ENCODE results near the gene DYRK1A. TPM values are rescaled to one million over a fixed set of nuclear protein-coding genes. Genes with fewer than 3 reads are reported as not detected.

Gene DYRK1A
- total RNA-seq, 2 experiments from 2014 or later = 49.8 to 51.4 TPM

DNA sequence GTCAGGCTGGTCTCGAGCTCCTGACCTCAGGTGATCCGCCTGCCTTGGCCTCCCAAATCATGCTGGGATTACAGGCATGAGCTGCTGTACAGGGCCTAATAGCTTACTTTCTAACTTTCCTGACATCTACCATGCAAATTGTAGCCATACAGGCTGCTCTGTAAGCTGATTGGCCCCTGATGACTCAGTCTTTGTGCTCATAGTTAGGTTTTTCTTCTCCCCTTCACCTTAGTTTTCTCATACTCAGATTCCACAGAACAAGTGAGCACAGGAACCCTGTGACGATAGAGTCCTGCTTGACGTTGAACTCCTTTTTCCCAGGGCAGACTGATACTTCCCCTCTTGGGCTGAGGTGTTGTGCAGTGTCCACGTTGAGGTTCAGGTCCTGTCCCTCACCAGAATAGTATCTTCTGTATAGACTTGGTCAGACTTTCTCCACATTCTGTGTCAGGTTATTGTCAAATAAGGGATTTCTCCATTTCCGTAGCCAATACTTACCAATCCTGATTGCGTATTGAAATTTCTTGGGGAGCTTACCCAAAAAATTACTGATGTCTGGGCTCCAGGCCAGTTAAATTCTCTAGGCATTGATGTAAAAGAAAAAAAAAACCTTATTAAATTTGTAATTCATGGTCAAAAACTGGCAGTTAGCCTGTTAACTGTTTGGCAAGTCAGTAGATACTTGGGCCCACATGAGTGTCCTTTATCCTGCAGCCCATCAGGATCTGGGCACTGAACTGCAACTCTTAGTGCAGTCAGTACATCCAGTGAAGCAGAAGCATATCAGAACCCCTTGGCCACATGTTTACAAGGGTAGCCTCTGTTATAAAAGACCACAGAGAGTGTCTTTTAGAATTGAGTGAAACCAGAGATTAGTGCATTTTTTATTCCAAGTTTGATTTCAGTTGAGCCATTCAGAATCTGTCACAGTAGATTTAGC lies 118.2 kb downstream of the DYRK1A start:
- no peaks in the 10 kb centered on the region for H3K27me3 Mint-ChIP-seq (ENCODE audit: low read depth)
- peaks cover 18% of the 10 kb centered on the region for H3K4me1 Mint-ChIP-seq (ENCODE audit: low read depth)
- DNase-seq = no peak
- CTCF ChIA-PET = no interaction called here
- intact Hi-C loops (cut with micrococcal nuclease) = no loop called here
- H3K27ac Mint-ChIP-seq = no peak overlapping the region
- no peaks in the 10 kb centered on the region for H3K9me3 Mint-ChIP-seq
- H3K36me3 Mint-ChIP-seq (ENCODE audit: low read depth) = peaks cover 20% of the 10 kb centered on the region
- H3K4me3 Mint-ChIP-seq = no peak overlapping the region

DNA sequence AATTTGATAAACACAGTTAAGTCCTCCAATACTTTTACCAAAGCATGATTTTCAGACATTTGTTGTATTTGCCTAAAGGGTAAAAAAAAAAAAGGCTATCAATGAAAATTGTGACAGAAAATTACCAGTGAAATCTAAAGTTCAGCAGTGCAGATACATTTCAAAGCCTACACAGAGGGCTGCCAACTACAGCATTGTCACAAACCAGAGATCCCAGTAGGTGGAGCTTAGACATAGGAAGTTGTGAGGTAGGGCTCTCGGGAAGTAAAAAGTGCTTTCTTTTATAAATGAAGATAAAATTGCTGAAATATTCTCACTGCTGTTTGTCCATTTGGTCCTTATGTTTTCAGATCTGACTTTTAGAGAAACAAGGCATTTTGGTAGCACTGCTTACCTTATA lies 123.0 kb downstream of the DYRK1A start:
- DNase-seq = no peak
- no peaks in the 10 kb centered on the region for H3K27me3 Mint-ChIP-seq (ENCODE audit: low read depth)
- intact Hi-C loops (cut with micrococcal nuclease) = no loop called here
- H3K4me1 Mint-ChIP-seq (ENCODE audit: low read depth) = peaks cover 20% of the 10 kb centered on the region
- CTCF ChIA-PET = no interaction called here
- H3K9me3 Mint-ChIP-seq = no peaks in the 10 kb centered on the region
- H3K4me3 Mint-ChIP-seq = no peak overlapping the region
- H3K36me3 Mint-ChIP-seq (ENCODE audit: low read depth) = peaks cover 17% of the 10 kb centered on the region
- H3K27ac Mint-ChIP-seq = no peak overlapping the region

DNA sequence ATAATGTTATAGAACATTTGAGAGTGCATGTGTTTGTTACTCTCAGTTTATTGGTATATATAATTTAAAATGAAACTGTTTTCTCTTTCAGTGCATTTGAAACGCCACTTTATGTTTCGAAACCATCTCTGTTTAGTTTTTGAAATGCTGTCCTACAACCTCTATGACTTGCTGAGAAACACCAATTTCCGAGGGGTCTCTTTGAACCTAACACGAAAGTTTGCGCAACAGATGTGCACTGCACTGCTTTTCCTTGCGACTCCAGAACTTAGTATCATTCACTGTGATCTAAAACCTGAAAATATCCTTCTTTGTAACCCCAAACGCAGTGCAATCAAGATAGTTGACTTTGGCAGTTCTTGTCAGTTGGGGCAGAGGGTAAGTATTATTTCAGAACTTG lies 123.5 kb downstream of the DYRK1A start:
- Mint-ChIP-seq H3K27me3 (ENCODE audit: low read depth) (no peaks in the 10 kb centered on the region), H3K27ac (no peak overlapping the region), H3K36me3 (ENCODE audit: low read depth) (peaks cover 17% of the 10 kb centered on the region), H3K9me3 (no peaks in the 10 kb centered on the region), H3K4me1 (ENCODE audit: low read depth) (peaks cover 17% of the 10 kb centered on the region), H3K4me3 (no peak overlapping the region)
- CTCF ChIA-PET = no interaction called here
- DNase-seq = no peak
- intact Hi-C loops (cut with micrococcal nuclease) = no loop called here

DNA sequence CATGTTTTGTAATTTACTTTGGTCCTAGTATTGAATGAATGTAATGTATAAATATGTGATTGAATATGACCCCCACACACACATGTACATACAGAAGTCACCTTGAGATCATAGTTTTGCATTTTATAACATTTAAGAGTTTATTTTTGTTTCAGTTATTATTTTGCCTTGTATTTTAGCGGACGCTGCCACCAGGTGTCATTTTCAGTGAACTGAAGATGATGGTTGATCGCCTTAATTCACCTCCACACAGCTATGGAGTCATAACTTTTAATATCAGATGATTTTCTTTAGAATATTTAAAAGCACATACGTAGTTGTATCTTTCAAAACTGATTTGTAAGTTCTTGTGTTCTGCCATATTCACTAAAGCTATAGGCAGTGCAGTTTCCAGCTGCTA lies 130.4 kb downstream of the DYRK1A start:
- Mint-ChIP-seq H3K27ac (no peak overlapping the region), H3K36me3 (ENCODE audit: low read depth) (peaks cover 23% of the 10 kb centered on the region), H3K4me1 (ENCODE audit: low read depth) (peaks cover 5% of the 10 kb centered on the region), H3K27me3 (ENCODE audit: low read depth) (no peaks in the 10 kb centered on the region), H3K9me3 (no peaks in the 10 kb centered on the region), H3K4me3 (no peak overlapping the region)
- intact Hi-C loops (cut with micrococcal nuclease) = loop anchor here (5.0 kb wide), 1 partner anchor 275 kb away; no protein-coding TSS in a partner anchor
- CTCF ChIA-PET = interaction anchor here (0.5 to 1.6 kb wide), 3 partner anchors 15 to 384 kb away, joined by 3 to 5 read pairs (median 4); no protein-coding TSS in a partner anchor
- no peak for DNase-seq

DNA sequence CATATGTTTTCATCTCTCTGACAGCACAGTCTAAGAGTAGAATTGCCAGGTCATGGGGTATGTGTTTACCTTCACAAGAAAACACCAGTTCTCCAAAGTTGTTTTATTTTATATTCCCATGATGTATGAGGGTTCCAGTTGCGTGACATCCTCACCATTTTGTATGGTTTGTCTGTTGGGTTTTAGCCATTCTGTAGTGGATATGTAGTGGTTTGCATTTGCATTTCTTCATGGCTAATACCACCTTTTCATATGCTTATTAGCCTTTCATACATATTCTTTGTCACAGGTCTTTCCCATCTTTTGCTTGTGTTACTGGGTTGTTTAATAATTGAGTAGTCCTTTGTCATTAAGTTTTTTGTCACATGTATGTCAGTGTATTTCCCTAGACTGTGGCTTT lies 132.1 kb downstream of the DYRK1A start:
- Mint-ChIP-seq H3K4me1 (ENCODE audit: low read depth) (peaks cover 15% of the 10 kb centered on the region), H3K36me3 (ENCODE audit: low read depth) (peaks cover 22% of the 10 kb centered on the region), H3K27ac (no peak overlapping the region), H3K9me3 (no peaks in the 10 kb centered on the region), H3K4me3 (no peak overlapping the region), H3K27me3 (ENCODE audit: low read depth) (no peaks in the 10 kb centered on the region)
- intact Hi-C loops (cut with micrococcal nuclease) = loop anchor here (5.0 kb wide), 1 partner anchor 276 kb away; no protein-coding TSS in a partner anchor
- CTCF ChIA-PET = no interaction called here
- DNase-seq = no peak

DNA sequence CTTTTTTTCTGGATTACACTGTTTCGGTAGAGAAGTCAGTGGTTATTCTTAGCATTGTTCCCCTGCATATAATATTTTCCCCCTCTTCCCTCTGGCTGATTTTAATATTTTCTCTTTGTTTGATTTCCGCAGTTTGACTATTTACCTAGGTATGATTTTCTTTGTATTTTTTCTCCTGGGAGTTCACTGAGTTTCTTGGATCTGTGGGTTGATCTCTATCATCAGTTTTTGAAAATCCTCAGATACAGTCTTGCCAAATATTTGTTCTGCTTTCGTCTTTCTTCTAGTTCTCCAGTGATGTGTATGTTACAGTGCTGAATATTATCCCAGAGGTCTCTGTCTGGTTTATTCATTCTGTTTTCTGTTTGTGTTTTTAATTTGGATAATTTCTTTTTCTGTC lies 136.4 kb downstream of the DYRK1A start:
- no peaks in the 10 kb centered on the region for H3K9me3 Mint-ChIP-seq
- intact Hi-C loops (cut with micrococcal nuclease) = loop anchor here (5.0 kb wide), 3 partner anchors 41 to 236 kb away; partner anchors contain the start of gene VPS26C
- no peak for DNase-seq
- H3K36me3 Mint-ChIP-seq (ENCODE audit: low read depth) = peaks cover 30% of the 10 kb centered on the region
- no peaks in the 10 kb centered on the region for H3K27me3 Mint-ChIP-seq (ENCODE audit: low read depth)
- CTCF ChIA-PET = no interaction called here
- peak overlapping the region; percentile 88 for H3K27ac Mint-ChIP-seq
- no peak overlapping the region for H3K4me3 Mint-ChIP-seq
- peaks cover 28% of the 10 kb centered on the region for H3K4me1 Mint-ChIP-seq (ENCODE audit: low read depth)

DNA sequence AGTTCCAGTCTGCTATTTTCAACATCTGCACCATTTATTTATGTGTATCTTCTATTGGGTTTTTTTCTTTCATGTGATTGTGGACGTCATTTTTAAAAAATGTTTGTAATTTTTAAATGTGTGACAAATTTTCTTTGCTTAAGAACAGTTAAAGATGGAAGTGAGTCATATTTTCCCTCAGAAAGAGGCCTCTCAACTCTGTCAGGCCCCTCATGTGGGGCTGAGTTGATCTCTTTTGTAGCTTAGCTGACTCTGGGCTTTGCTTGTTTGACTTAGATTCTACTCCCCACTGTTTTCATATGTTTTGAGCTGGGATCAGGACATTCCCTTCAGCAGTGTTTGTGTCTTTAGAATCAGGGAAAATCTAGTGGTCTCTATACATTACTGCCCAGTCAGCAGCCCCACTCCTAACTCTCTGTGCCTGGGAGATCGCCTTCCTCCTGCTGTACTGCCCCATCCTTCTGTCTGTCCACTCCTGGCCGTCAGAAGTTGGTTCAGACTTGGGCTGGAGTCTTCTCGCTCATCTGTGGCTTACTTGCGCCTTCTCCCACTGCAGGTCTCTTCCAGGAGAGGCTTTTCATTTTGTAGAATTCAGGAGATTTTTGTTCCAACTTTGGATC lies 137.4 kb downstream of the DYRK1A start:
- peak overlapping the region; percentile 5 for H3K4me3 Mint-ChIP-seq
- peak; percentile 50 for DNase-seq
- peak overlapping the region; percentile 88 for H3K27ac Mint-ChIP-seq
- H3K36me3 Mint-ChIP-seq (ENCODE audit: low read depth) = peaks cover 30% of the 10 kb centered on the region
- H3K9me3 Mint-ChIP-seq = no peaks in the 10 kb centered on the region
- H3K4me1 Mint-ChIP-seq (ENCODE audit: low read depth) = peaks cover 26% of the 10 kb centered on the region
- H3K27me3 Mint-ChIP-seq (ENCODE audit: low read depth) = no peaks in the 10 kb centered on the region
- CTCF ChIA-PET = interaction anchor here (0.6 to 1.1 kb wide), 3 partner anchors 9 to 79 kb away, joined by 3 to 5 read pairs (median 3); no protein-coding TSS in a partner anchor
- intact Hi-C loops (cut with micrococcal nuclease) = loop anchor here (5.0 kb wide), 3 partner anchors 42 to 237 kb away; partner anchors contain the start of gene VPS26C

DNA sequence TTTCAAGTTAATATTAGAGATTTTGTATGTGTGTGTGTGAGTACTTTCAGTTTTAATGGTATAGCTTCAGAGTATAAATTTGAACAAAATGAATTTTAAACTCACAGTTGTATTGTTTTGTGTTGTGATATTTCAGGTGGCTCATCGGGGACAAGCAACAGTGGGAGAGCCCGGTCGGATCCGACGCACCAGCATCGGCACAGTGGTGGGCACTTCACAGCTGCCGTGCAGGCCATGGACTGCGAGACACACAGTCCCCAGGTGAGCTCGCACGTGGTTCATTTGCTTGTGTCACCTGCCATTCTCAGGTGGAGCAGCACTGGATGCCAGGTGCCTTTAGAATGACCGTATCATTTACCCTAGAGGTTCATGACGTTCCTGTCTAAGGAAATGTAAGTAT lies 139.4 kb downstream of the DYRK1A start:
- Mint-ChIP-seq H3K4me1 (ENCODE audit: low read depth) (peaks cover 26% of the 10 kb centered on the region), H3K36me3 (ENCODE audit: low read depth) (peaks cover 37% of the 10 kb centered on the region), H3K27me3 (ENCODE audit: low read depth) (no peaks in the 10 kb centered on the region), H3K4me3 (no peak overlapping the region), H3K9me3 (no peaks in the 10 kb centered on the region), H3K27ac (no peak overlapping the region)
- intact Hi-C loops (cut with micrococcal nuclease) = no loop called here
- DNase-seq = no peak
- CTCF ChIA-PET = no interaction called here

DNA sequence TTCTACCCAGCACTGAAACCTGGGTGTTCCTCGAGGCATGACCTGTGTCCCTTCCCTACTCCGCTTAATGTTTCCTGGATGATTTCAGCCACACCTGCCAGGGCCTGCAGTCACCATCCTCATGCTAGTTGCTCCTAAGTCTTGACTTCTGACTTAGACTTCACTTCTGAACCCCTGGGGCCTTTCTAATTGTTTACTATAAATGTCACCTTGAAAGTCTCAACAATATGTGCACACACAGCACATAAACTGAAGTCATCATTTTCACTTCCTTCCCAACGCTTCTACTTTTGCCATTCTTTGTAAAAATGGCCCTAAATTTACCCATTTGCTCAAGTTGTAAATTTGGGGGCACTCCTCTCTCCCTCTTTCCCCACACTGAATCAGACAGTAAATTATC lies 141.1 kb downstream of the DYRK1A start:
- H3K36me3 Mint-ChIP-seq (ENCODE audit: low read depth) = peaks cover 44% of the 10 kb centered on the region
- intact Hi-C loops (cut with micrococcal nuclease) = no loop called here
- H3K27me3 Mint-ChIP-seq (ENCODE audit: low read depth) = no peaks in the 10 kb centered on the region
- no peaks in the 10 kb centered on the region for H3K9me3 Mint-ChIP-seq
- no peak for DNase-seq
- peaks cover 28% of the 10 kb centered on the region for H3K4me1 Mint-ChIP-seq (ENCODE audit: low read depth)
- CTCF ChIA-PET = no interaction called here
- H3K27ac Mint-ChIP-seq = no peak overlapping the region
- no peak overlapping the region for H3K4me3 Mint-ChIP-seq

DNA sequence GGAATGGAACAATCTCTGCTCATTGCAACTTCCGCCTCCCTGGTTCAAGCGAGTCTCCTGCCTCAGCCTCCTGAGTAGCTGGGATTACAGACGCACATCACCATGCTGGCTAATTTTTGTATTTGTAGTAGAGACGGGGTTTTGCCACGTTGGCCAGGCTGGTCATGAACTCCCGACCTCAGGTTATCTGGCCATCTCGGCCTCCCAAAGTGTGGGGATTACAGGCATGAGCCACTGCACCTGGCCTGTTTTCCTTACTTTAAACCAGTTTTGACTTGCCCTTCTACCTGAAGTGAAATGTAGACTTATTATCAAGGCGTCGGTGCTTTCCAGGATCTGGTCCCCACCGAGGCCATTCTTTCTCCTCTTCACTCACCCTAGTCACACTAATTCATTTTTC lies 141.8 kb downstream of the DYRK1A start:
- Mint-ChIP-seq H3K4me3 (no peak overlapping the region), H3K27ac (no peak overlapping the region), H3K36me3 (ENCODE audit: low read depth) (peaks cover 41% of the 10 kb centered on the region), H3K9me3 (no peaks in the 10 kb centered on the region), H3K27me3 (ENCODE audit: low read depth) (no peaks in the 10 kb centered on the region), H3K4me1 (ENCODE audit: low read depth) (peaks cover 22% of the 10 kb centered on the region)
- intact Hi-C loops (cut with micrococcal nuclease) = no loop called here
- CTCF ChIA-PET = no interaction called here
- DNase-seq = no peak

DNA sequence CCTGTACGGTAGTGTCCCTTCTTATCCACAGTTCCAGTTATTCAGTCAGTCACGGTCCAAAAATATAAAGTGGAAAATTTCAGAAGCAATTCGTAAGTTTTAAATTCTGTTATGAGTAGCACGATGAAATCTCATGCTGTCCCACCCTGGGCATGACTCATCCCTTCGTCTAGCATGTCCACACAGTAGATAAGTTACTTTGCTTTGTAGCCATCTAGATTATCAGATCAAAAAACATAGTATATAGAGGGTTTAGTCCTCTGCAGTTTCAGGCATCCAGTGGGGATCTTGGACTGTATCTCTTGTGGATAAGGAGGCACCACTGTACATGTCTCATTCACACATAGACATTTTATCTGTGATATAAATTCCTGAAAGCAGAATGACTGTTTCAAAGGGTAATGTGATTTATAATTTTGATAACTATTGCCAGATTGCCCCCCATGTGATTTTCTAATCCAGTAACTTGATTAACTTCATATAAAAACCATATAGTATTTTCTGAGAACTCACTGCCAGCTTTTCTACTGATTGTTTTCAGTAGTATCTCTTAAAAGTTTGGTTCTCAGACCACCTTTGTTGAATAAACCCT lies 143.3 kb downstream of the DYRK1A start:
- CTCF ChIA-PET = no interaction called here
- H3K27ac Mint-ChIP-seq = no peak overlapping the region
- H3K4me3 Mint-ChIP-seq = no peak overlapping the region
- intact Hi-C loops (cut with micrococcal nuclease) = no loop called here
- peaks cover 45% of the 10 kb centered on the region for H3K36me3 Mint-ChIP-seq (ENCODE audit: low read depth)
- peaks cover 12% of the 10 kb centered on the region for H3K4me1 Mint-ChIP-seq (ENCODE audit: low read depth)
- no peak for DNase-seq
- H3K9me3 Mint-ChIP-seq = no peaks in the 10 kb centered on the region
- no peaks in the 10 kb centered on the region for H3K27me3 Mint-ChIP-seq (ENCODE audit: low read depth)

DNA sequence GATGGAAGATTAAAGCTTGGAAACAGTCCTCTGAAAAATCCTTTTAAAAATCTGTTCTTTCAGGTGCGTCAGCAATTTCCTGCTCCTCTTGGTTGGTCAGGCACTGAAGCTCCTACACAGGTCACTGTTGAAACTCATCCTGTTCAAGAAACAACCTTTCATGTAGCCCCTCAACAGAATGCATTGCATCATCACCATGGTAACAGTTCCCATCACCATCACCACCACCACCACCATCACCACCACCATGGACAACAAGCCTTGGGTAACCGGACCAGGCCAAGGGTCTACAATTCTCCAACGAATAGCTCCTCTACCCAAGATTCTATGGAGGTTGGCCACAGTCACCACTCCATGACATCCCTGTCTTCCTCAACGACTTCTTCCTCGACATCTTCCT lies 145.3 kb downstream of the DYRK1A start:
- intact Hi-C loops (cut with micrococcal nuclease) = no loop called here
- CTCF ChIA-PET = interaction anchor here (0.7 to 1.4 kb wide), 2 partner anchors 15 to 722 kb away, joined by 3 to 5 read pairs; no protein-coding TSS in a partner anchor
- no peaks in the 10 kb centered on the region for H3K9me3 Mint-ChIP-seq
- H3K27ac Mint-ChIP-seq = peak overlapping the region; percentile 4
- DNase-seq = no peak
- no peak overlapping the region for H3K4me3 Mint-ChIP-seq
- H3K4me1 Mint-ChIP-seq (ENCODE audit: low read depth) = peaks cover 8% of the 10 kb centered on the region
- H3K27me3 Mint-ChIP-seq (ENCODE audit: low read depth) = no peaks in the 10 kb centered on the region
- peaks cover 38% of the 10 kb centered on the region for H3K36me3 Mint-ChIP-seq (ENCODE audit: low read depth)

All from activated naive CD4-positive, alpha-beta T cell treated with anti-CD3 and anti-CD28 coated beads for 36 hours (primary cell).